Pancreas (tissue), 10 donors: Measurements from ENCODE around the gene PMM2. TPM values are rescaled to one million over a fixed set of nuclear protein-coding genes. Genes with fewer than 3 reads are reported as not detected.
A peak's percentile ranks its signal among the peaks of the same experiment; 100 is the strongest.

ENCODE experiments used
- ATAC-seq, 4 donors: fragments of 200-7000 bp; cut with Tn5 transposase; one replicate each; pipeline versions ENCODE4 v1.8.0 to v1.9.1; 2020; ENCODE audit warnings: mild to moderate bottlenecking in 4 of 4, moderate library complexity in 4 of 4
- DNase-seq, 6 donors: peaks; one replicate each; pipeline ENCODE4 v3.0.0-alpha.2; 2020
- FAIRE-seq: peaks from 2 replicates; lab custom pipeline; 2012; peaks lifted over from hg19 to GRCh38; lab: Jason Lieb, UNC
- H3K27ac ChIP-seq, 4 donors: fragments of 200-600 bp; sonication (generic); 1 replicate in 3 of 4; 2 replicates in 1 of 4; pipeline versions ENCODE4 v1.5.0 to v1.8.0; 2020
- H3K27me3 ChIP-seq, 4 donors: fragments of 200-600 bp; one replicate each; pipeline ENCODE4 v1.8.0; 2021
- H3K36me3 ChIP-seq, 3 donors: fragments of 200-600 bp; sonication (generic) in 1 of 3; one replicate each; pipeline versions ENCODE4 v1.5.0 to v1.8.0; 2020 to 2021
- H3K4me1 ChIP-seq, 3 donors: fragments of 200-600 bp; one replicate each; pipeline ENCODE4 v1.8.0; 2021
- H3K4me3 ChIP-seq, 4 donors: fragments of 200-600 bp; sonication (generic) in 2 of 4; one replicate each; pipeline versions ENCODE4 v1.5.0 to v1.8.0; 2020 to 2021
- H3K9me3 ChIP-seq, 4 donors: fragments of 200-600 bp; one replicate each; pipeline ENCODE4 v1.8.0; 2021
- WGBS, 2 donors: extraction: QIAGEN DNeasy Blood & Tissue Kit; methylation state at CpG; one replicate each; pipeline ENCODE4 v1.1.7; 2013; 5-methylcytosine and 5-hydroxymethylcytosine counted together
- intact Hi-C, 3 donors: fragments of 100-400 bp; cut with DNase I; formaldehyde crosslinking; loops; one replicate each; pipeline versions ENCODE4 v1.11.1 to v1.14.2; 2022
- polyA plus RNA-seq, 2 donors: library from polyadenylated mRNA; stranded (reverse); fragments of 200-250 nt; gene quantifications; one replicate each; pipeline ENCODE4 v1.2.3, GENCODE V29; 2013
- total RNA-seq, 6 donors: library from RNA; stranded (reverse); fragmentation: NEBNext Ultra II Directional in 4 of 6; extraction: Animal tissue kit (Norgen Biotek cat#: 25700) in 4 of 6; gene quantifications; one replicate each; pipeline versions ENCODE4 v1.2.1 to v1.2.4, GENCODE V29; 2021 to 2023
- TF ChIP-seq, protein P1 (sequence below), 4 donors: fragments of 200-600 bp; sonication (generic) in 3 of 4; IDR thresholded peaks; one replicate each; pipeline versions ENCODE4 v1.5.0 to v1.8.0; 2021; ENCODE audit warnings: antibody characterized with exemption in 4 of 4
- donor health status: healthy with polysubstance abuse.
- donor health status: DM: no; HTN: no; CAD: no; lungs with moderate emphysema.
- donor health status: DM: no; HTN: no; CAD: no.
- donor health status: control.
- donor health status: control.
- donor health status: Bipolar disorder and iron deficiency.
- donor health status: DM: yes; HTN: yes; CAD: no.
- donor health status: DM: no; HTN: no; CAD: no.
- donor health status: DM: no; HTN: no; CAD: no.
- donor health status: DM: yes; HTN: yes; CAD: no.

The PMM2 gene
- total and polyA plus RNA-seq, 8 donors: 19.2 to 40.3 (median 28.7) TPM

GRCh38 chr16:8848231-8848938 lies 50.7 kb downstream of the PMM2 start:
- FAIRE-seq (no peak), DNase-seq (peak in 1 of 6 donors; percentile 50)
- H3K27ac ChIP-seq: no peak overlapping the region

GRCh38 chr16:8848939-8849391 lies 51.3 kb downstream of the PMM2 start:
- Histone ChIP-seq H3K27me3 (no peaks in the 10 kb centered on the region), H3K9me3 (no peaks in the 10 kb centered on the region), H3K4me1 (no peaks in the 10 kb centered on the region), H3K27ac (no peak overlapping the region), H3K36me3 (peaks cover 0 to 22% (median 9%) of the 10 kb centered on the region in 3 donors), H3K4me3 (no peak overlapping the region)
- peak in 1 of 4 donors; percentile 2 for ATAC-seq
- 84 to 87% methylated on average over 8 of the region's 8 CpGs for WGBS, 2 donors
- intact Hi-C loops: no loop called here
- FAIRE-seq: no peak
- TF ChIP-seq, protein P1, sequence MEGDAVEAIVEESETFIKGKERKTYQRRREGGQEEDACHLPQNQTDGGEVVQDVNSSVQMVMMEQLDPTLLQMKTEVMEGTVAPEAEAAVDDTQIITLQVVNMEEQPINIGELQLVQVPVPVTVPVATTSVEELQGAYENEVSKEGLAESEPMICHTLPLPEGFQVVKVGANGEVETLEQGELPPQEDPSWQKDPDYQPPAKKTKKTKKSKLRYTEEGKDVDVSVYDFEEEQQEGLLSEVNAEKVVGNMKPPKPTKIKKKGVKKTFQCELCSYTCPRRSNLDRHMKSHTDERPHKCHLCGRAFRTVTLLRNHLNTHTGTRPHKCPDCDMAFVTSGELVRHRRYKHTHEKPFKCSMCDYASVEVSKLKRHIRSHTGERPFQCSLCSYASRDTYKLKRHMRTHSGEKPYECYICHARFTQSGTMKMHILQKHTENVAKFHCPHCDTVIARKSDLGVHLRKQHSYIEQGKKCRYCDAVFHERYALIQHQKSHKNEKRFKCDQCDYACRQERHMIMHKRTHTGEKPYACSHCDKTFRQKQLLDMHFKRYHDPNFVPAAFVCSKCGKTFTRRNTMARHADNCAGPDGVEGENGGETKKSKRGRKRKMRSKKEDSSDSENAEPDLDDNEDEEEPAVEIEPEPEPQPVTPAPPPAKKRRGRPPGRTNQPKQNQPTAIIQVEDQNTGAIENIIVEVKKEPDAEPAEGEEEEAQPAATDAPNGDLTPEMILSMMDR (IDR thresholded peaks at IDR 0.05): no peak
- DNase-seq: peak in 1 of 6 donors; percentile 38

More at GRCh38 chr16:8848231-8848938, 50.7 kb downstream of the PMM2 start:
- no peak overlapping the region for H3K4me3 ChIP-seq
- 83 to 89% methylated on average over 26 of the region's 26 CpGs for WGBS, 2 donors
- no peak for ATAC-seq
- TF ChIP-seq, protein P1 (IDR thresholded peaks at IDR 0.05): no peak
- H3K27me3 ChIP-seq: no peaks in the 10 kb centered on the region
- intact Hi-C loops: no loop called here
- H3K36me3 ChIP-seq: peaks cover 0 to 22% (median 9%) of the 10 kb centered on the region in 3 donors
- H3K4me1 ChIP-seq: no peaks in the 10 kb centered on the region
- H3K9me3 ChIP-seq: no peaks in the 10 kb centered on the region

DNA sequence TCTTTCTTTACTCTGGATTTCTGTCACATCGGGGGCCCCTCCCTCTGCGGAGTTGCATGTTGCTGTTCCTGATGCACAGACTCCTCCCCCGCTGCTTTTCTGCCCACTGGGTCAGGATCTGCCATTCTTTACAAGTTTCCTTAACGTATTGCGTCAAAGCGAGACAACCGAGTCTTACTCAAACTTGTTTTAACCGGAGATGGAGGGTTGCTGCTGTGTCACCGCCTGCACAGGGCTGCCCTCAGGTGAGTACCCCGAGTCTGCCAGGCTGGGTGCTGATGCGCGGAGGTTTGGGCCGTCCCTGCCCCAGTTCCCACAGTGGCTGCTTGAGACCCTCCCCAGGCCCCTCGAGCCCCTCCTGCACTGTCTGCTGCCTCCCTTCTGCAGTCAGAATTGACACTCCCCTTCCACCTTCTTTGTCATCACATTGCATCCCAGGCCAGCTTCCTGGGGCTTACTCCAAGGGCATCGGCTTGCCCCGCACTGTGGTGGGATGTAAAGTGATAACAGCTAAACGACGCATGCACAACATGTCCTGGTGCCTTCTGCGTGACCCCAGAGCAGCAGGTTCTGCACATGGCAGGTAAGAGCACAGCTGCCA lies 51.9 kb downstream of the PMM2 start:
- FAIRE-seq (no peak), DNase-seq (peak in 1 of 6 donors; percentile 53), ATAC-seq (no peak)
- 82 to 87% methylated on average over 19 of the region's 19 CpGs for WGBS, 2 donors
- Histone ChIP-seq H3K4me3 (no peak overlapping the region), H3K27me3 (no peaks in the 10 kb centered on the region), H3K36me3 (peaks cover 0 to 22% (median 9%) of the 10 kb centered on the region in 3 donors), H3K4me1 (no peaks in the 10 kb centered on the region), H3K9me3 (no peaks in the 10 kb centered on the region), H3K27ac (no peak overlapping the region)
- TF ChIP-seq, protein P1 (IDR thresholded peaks at IDR 0.05): no peak
- intact Hi-C loops: no loop called here

GRCh38 chr16:8850279-8850885 lies 52.7 kb downstream of the PMM2 start:
- 61 to 73% methylated on average over 11 of the region's 11 CpGs for WGBS, 2 donors
- Histone ChIP-seq H3K4me1 (no peaks in the 10 kb centered on the region), H3K36me3 (peaks cover 0 to 26% (median 9%) of the 10 kb centered on the region in 3 donors), H3K27ac (peak overlapping the region in 2 of 4 donors; percentile 27 to 31), H3K4me3 (no peak overlapping the region), H3K9me3 (no peaks in the 10 kb centered on the region), H3K27me3 (no peaks in the 10 kb centered on the region)
- ATAC-seq (peak; percentile 15 to 53 (median 46)), FAIRE-seq (no peak), DNase-seq (peak in 2 of 6 donors; percentile 56 to 69)
- intact Hi-C loops: no loop called here
- TF ChIP-seq, protein P1 (IDR thresholded peaks at IDR 0.05): no peak
